HEK293 (cell line): Measurements from ENCODE around the gene SBNO2.

ENCODE experiments used
- CTCF ChIA-PET: fragments of 350-600 bp; formaldehyde crosslinking; extraction: SDS; loops from one replicate; lab custom pipeline; 2021; ENCODE audit warnings: antibody characterized with exemption; lab: Yijun Ruan, JAX
- POLR2A ChIA-PET: fragments of 300-600 bp; formaldehyde crosslinking; extraction: SDS; loops from one replicate; lab custom pipeline; 2020; ENCODE audit warnings: antibody characterized with exemption, inconsistent platforms; lab: Yijun Ruan, JAX
- H3K27ac ChIP-seq: fragments of 200-500 bp; sonication (Bioruptor generic); 2 replicates; pipeline ENCODE4 v1.5.1; 2014; ENCODE audit warnings: low read depth, low read length, control low read depth, inconsistent platforms; ENCODE audit errors: extremely low read depth
- H3K36me3 ChIP-seq, 2 experiments: fragments of 200-500 bp in 1 of 2; sonication (Bioruptor generic) in 1 of 2; 1 replicate in 1 of 2; 2 replicates in 1 of 2; pipeline ENCODE4 v1.5.1; 2014 to 2017; ENCODE audit warnings: inconsistent platforms in 2 of 2, low read length in 2 of 2; ENCODE audit not compliant: control insufficient read depth in 2 of 2, insufficient read depth in 1 of 2
- H3K4me1 ChIP-seq: fragments of 200-500 bp; sonication (Bioruptor generic); 2 replicates; pipeline ENCODE4 v1.5.1; 2014; ENCODE audit warnings: mild to moderate bottlenecking, low read length, inconsistent platforms; ENCODE audit not compliant: control insufficient read depth, insufficient read depth
- H3K4me3 ChIP-seq: 2 replicates; pipeline ENCODE4 v1.5.1; 2011; ENCODE audit warnings: low read depth, mild to moderate bottlenecking, control low read depth, low read length, moderate library complexity
- H3K9me3 ChIP-seq: fragments of 200-500 bp; sonication (Bioruptor generic); 2 replicates; pipeline ENCODE4 v1.5.1; 2014; ENCODE audit warnings: low read depth, low read length, inconsistent platforms; ENCODE audit not compliant: control insufficient read depth, insufficient read depth
- BCL11A ChIP-seq: fragments of 450-650 bp; formaldehyde crosslinking; IDR thresholded peaks from 2 replicates; pipeline ENCODE4 v1.5.1; 2016; ENCODE audit warnings: low read depth, missing biosample characterization, missing genetic modification characterization
- EGR2 ChIP-seq: fragments of 450-650 bp; formaldehyde crosslinking; IDR thresholded peaks from 2 replicates; pipeline ENCODE4 v1.5.1; 2016; ENCODE audit warnings: low read depth, missing biosample characterization, missing genetic modification characterization
- OSR2 ChIP-seq: fragments of 450-650 bp; formaldehyde crosslinking; IDR thresholded peaks from 2 replicates; pipeline ENCODE4 v1.5.1; 2016; ENCODE audit warnings: missing biosample characterization, missing genetic modification characterization
- RBAK ChIP-seq: fragments of 450-650 bp; formaldehyde crosslinking; IDR thresholded peaks from 2 replicates; pipeline ENCODE4 v1.5.1; 2016; ENCODE audit warnings: missing biosample characterization, missing genetic modification characterization
- REPIN1 ChIP-seq: fragments of 450-650 bp; formaldehyde crosslinking; IDR thresholded peaks from 2 replicates; pipeline ENCODE4 v1.5.1; 2017; ENCODE audit warnings: missing biosample characterization, missing genetic modification characterization, low read depth
- YY1 ChIP-seq: fragments of 450-650 bp; formaldehyde crosslinking; IDR thresholded peaks from 2 replicates; pipeline ENCODE4 v1.5.1; 2018; ENCODE audit warnings: missing biosample characterization, missing genetic modification characterization
- ZBTB7A ChIP-seq: fragments of 450-650 bp; formaldehyde crosslinking; IDR thresholded peaks from 2 replicates; pipeline ENCODE4 v1.5.1; 2016; ENCODE audit warnings: low read depth, missing biosample characterization, missing genetic modification characterization
- ZFHX2 ChIP-seq: fragments of 450-650 bp; formaldehyde crosslinking; conservative IDR thresholded peaks from 2 replicates; pipeline ENCODE4 v1.5.1; 2016; ENCODE audit warnings: missing biosample characterization, missing genetic modification characterization
- ZFP41 ChIP-seq: fragments of 450-650 bp; formaldehyde crosslinking; IDR thresholded peaks from 2 replicates; pipeline ENCODE4 v1.5.1; 2016; ENCODE audit warnings: missing biosample characterization, missing genetic modification characterization, borderline replicate concordance
- ZNF112 ChIP-seq: fragments of 450-650 bp; formaldehyde crosslinking; IDR thresholded peaks from 2 replicates; pipeline ENCODE4 v1.5.0; 2017; ENCODE audit warnings: missing biosample characterization, missing genetic modification characterization
- ZNF157 ChIP-seq: fragments of 450-650 bp; formaldehyde crosslinking; IDR thresholded peaks from 2 replicates; pipeline ENCODE4 v1.5.1; 2016; ENCODE audit warnings: missing biosample characterization, missing genetic modification characterization
- ZNF211 ChIP-seq: fragments of 450-650 bp; formaldehyde crosslinking; IDR thresholded peaks from 2 replicates; pipeline ENCODE4 v1.5.1; 2016; ENCODE audit warnings: low read depth, missing biosample characterization, missing genetic modification characterization
- ZNF324 ChIP-seq: fragments of 450-650 bp; formaldehyde crosslinking; IDR thresholded peaks from 2 replicates; pipeline ENCODE4 v1.5.1; 2016; ENCODE audit warnings: missing biosample characterization, missing genetic modification characterization
- ZNF544 ChIP-seq: fragments of 450-650 bp; formaldehyde crosslinking; IDR thresholded peaks from 2 replicates; pipeline ENCODE4 v1.5.0; 2017; ENCODE audit warnings: missing biosample characterization, missing genetic modification characterization
- ZNF561 ChIP-seq: fragments of 450-650 bp; IDR thresholded peaks from 2 replicates; pipeline ENCODE4 v1.5.1; 2018; ENCODE audit warnings: missing biosample characterization, missing genetic modification characterization, borderline replicate concordance
- ZNF585B ChIP-seq: fragments of 450-650 bp; formaldehyde crosslinking; IDR thresholded peaks from 2 replicates; pipeline ENCODE4 v1.5.1; 2016; ENCODE audit warnings: missing biosample characterization, missing genetic modification characterization
- ZNF624 ChIP-seq: fragments of 450-650 bp; formaldehyde crosslinking; IDR thresholded peaks from 2 replicates; pipeline ENCODE4 v1.5.1; 2017; ENCODE audit warnings: missing biosample characterization, missing genetic modification characterization
- ZNF843 ChIP-seq: fragments of 450-650 bp; formaldehyde crosslinking; IDR thresholded peaks from 2 replicates; pipeline ENCODE4 v1.5.1; 2016; ENCODE audit warnings: missing biosample characterization, missing genetic modification characterization
- ZSCAN16 ChIP-seq: fragments of 450-650 bp; formaldehyde crosslinking; IDR thresholded peaks from 2 replicates; pipeline ENCODE4 v1.5.1; 2016; ENCODE audit warnings: missing biosample characterization, missing genetic modification characterization
- TF ChIP-seq, protein P1 (sequence below): fragments of 450-650 bp; formaldehyde crosslinking; IDR thresholded peaks from 2 replicates; pipeline ENCODE4 v1.5.1; 2016; ENCODE audit warnings: missing biosample characterization, missing genetic modification characterization
- TF ChIP-seq, protein P2 (sequence below): fragments of 450-650 bp; formaldehyde crosslinking; IDR thresholded peaks from 2 replicates; pipeline ENCODE4 v1.5.1; 2016; ENCODE audit warnings: missing biosample characterization, missing genetic modification characterization, low read depth
- TF ChIP-seq, protein P3 (sequence below): fragments of 450-650 bp; formaldehyde crosslinking; conservative IDR thresholded peaks from 2 replicates; pipeline ENCODE4 v1.5.1; 2016; ENCODE audit warnings: low read depth, missing biosample characterization, missing genetic modification characterization
- TF ChIP-seq, protein P4 (sequence below): fragments of 450-650 bp; formaldehyde crosslinking; IDR thresholded peaks from 2 replicates; pipeline ENCODE4 v1.5.1; 2016; ENCODE audit warnings: missing biosample characterization, missing genetic modification characterization
- TF ChIP-seq, protein P5 (sequence below): fragments of 450-650 bp; formaldehyde crosslinking; IDR thresholded peaks from 2 replicates; pipeline ENCODE4 v1.5.1; 2017; ENCODE audit warnings: missing biosample characterization, missing genetic modification characterization

Gene SBNO2

DNA sequence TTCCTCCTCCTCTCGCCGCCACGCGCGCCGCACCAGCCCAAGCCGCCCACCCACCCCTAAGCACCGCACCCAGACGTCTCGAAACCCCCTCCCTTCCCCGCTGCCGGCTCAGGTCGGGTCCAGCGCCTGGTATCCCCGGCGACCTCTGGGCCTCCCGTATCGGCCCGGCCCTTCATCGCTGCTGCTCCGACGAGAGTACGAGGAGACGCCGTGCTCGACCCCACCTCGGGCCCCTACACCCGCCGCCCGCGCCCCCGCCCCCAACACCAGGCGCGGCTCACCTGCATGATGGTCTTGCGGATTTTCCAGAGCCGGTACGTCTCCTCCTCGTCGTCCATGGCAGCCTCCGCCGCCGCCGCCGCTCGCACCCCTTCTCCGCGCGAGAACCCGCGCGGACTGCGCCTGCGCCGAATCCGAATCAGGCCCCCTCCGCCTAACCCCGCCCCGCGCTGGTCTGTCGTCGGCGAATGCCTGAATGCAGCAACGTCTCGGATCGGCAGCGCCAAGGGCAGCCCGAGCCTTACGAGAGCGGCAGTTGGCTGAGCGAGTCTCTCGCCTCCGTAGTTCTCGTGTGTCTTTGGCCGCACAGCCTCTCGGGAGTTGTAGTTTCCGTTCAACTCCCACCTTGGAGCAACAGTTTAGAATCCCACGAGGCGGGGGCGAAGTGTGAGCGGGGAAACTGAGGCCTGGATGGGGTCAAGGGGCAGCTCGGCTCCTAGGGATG lies 78.9 kb downstream of the SBNO2 start, which contains the start of gene POLR2E (continued):
- TF ChIP-seq ZNF624 (tag by site-specific recombination) (no peak), ZNF843 (tag by site-specific recombination) (no peak), ZFP41 (tag by site-specific recombination) (no peak), EGR2 (tag by site-specific recombination) (peak; percentile 87), OSR2 (tag by site-specific recombination) (no peak)
- TF ChIP-seq, protein P1, sequence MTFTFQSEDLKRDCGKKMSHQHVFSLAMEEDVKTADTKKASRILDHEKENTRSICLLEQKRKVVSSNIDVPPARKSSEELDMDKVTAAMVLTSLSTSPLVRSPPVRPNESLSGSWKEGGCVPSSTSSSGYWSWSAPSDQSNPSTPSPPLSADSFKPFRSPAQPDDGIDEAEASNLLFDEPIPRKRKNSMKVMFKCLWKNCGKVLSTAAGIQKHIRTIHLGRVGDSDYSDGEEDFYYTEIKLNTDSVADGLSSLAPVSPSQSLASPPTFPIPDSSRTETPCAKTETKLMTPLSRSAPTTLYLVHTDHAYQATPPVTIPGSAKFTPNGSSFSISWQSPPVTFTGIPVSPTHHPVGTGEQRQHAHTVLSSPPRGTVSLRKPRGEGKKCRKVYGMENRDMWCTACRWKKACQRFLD (tag by site-specific recombination) = no peak

DNA sequence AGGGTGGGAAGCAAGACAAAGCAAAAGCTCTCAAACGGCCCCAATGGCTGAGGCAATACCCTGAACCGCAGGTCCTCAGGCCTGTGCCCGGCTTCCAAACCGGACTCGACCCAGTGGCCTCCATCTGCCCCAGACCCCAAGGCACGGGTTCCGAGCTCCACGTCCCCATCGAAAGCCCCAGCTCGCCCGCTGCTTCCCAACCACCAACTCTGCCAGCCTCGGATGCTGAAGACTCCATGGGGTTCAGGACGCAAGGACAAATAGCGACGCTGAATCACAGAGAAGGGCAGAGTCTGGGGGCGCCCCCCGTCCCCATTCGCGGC lies 79.5 kb downstream of the SBNO2 start:
- H3K36me3 ChIP-seq = peaks cover 13 to 33% of the 10 kb centered on the region in 2 experiments; a peak in 2 of 3 replicates
- H3K27ac ChIP-seq = peak overlapping the region; percentile 18; the same call in 1 of the 2 replicates
- ChIA-PET POLR2A (interaction anchor here (0.8 to 1.3 kb wide), 6 partner anchors 9 to 66 kb away, joined by 3 to 6 read pairs (median 4); partner anchors contain the start of genes ABCA7 and ARHGAP45), CTCF (interaction anchor here (1.0 kb wide), 1 partner anchor 66 kb away, joined by 3 read pairs; no protein-coding TSS in a partner anchor)
- H3K4me1 ChIP-seq = peaks cover 4% of the 10 kb centered on the region; the same call in 1 of the 2 replicates
- no peaks in the 10 kb centered on the region for H3K9me3 ChIP-seq
- peak overlapping the region; percentile 83 for H3K4me3 ChIP-seq
- TF ChIP-seq OSR2 (tag by site-specific recombination) (no peak), ZNF561 (tag by site-specific recombination) (no peak), REPIN1 (no peak), ZSCAN16 (tag by site-specific recombination) (no peak), ZNF112 (tag by site-specific recombination) (no peak), ZBTB7A (tag by site-specific recombination) (0 out of 2 replicates have a peak, but pooled peaks have one; percentile 11), RBAK (tag by site-specific recombination) (no peak), ZNF157 (tag by site-specific recombination) (no peak), BCL11A (tag by site-specific recombination) (no peak), YY1 (tag by site-specific recombination) (0 out of 2 replicates have a peak, but pooled peaks have one; percentile 1), ZNF324 (tag by site-specific recombination) (no peak), ZNF211 (tag by site-specific recombination) (no peak), ZNF544 (tag by site-specific recombination) (no peak), ZNF585B (no peak), ZFHX2 (tag by site-specific recombination) (no peak)
- TF ChIP-seq, protein P2, sequence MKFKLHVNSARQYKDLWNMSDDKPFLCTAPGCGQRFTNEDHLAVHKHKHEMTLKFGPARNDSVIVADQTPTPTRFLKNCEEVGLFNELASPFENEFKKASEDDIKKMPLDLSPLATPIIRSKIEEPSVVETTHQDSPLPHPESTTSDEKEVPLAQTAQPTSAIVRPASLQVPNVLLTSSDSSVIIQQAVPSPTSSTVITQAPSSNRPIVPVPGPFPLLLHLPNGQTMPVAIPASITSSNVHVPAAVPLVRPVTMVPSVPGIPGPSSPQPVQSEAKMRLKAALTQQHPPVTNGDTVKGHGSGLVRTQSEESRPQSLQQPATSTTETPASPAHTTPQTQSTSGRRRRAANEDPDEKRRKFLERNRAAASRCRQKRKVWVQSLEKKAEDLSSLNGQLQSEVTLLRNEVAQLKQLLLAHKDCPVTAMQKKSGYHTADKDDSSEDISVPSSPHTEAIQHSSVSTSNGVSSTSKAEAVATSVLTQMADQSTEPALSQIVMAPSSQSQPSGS (tag by site-specific recombination) = no peak
- TF ChIP-seq, protein P3, sequence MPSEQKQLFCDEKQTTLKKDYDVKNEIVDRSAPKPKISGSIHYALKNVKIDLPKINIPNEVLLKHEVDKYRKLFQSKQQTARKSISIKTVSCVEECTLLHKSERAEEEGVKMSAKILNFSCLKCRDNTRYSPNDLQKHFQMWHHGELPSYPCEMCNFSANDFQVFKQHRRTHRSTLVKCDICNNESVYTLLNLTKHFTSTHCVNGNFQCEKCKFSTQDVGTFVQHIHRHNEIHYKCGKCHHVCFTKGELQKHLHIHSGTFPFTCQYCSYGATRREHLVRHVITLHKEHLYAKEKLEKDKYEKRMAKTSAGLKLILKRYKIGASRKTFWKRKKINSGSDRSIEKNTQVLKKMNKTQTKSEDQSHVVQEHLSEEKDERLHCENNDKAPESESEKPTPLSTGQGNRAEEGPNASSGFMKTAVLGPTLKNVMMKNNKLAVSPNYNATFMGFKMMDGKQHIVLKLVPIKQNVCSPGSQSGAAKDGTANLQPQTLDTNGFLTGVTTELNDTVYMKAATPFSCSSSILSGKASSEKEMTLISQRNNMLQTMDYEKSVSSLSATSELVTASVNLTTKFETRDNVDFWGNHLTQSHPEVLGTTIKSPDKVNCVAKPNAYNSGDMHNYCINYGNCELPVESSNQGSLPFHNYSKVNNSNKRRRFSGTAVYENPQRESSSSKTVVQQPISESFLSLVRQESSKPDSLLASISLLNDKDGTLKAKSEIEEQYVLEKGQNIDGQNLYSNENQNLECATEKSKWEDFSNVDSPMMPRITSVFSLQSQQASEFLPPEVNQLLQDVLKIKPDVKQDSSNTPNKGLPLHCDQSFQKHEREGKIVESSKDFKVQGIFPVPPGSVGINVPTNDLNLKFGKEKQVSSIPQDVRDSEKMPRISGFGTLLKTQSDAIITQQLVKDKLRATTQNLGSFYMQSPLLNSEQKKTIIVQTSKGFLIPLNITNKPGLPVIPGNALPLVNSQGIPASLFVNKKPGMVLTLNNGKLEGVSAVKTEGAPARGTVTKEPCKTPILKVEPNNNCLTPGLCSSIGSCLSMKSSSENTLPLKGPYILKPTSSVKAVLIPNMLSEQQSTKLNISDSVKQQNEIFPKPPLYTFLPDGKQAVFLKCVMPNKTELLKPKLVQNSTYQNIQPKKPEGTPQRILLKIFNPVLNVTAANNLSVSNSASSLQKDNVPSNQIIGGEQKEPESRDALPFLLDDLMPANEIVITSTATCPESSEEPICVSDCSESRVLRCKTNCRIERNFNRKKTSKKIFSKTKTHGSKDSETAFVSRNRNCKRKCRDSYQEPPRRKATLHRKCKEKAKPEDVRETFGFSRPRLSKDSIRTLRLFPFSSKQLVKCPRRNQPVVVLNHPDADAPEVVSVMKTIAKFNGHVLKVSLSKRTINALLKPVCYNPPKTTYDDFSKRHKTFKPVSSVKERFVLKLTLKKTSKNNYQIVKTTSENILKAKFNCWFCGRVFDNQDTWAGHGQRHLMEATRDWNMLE (tag by site-specific recombination) = no peak
- TF ChIP-seq, protein P4, sequence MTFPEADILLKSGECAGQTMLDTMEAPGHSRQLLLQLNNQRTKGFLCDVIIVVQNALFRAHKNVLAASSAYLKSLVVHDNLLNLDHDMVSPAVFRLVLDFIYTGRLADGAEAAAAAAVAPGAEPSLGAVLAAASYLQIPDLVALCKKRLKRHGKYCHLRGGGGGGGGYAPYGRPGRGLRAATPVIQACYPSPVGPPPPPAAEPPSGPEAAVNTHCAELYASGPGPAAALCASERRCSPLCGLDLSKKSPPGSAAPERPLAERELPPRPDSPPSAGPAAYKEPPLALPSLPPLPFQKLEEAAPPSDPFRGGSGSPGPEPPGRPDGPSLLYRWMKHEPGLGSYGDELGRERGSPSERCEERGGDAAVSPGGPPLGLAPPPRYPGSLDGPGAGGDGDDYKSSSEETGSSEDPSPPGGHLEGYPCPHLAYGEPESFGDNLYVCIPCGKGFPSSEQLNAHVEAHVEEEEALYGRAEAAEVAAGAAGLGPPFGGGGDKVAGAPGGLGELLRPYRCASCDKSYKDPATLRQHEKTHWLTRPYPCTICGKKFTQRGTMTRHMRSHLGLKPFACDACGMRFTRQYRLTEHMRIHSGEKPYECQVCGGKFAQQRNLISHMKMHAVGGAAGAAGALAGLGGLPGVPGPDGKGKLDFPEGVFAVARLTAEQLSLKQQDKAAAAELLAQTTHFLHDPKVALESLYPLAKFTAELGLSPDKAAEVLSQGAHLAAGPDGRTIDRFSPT (tag by site-specific recombination) = 0 out of 2 replicates have a peak, but pooled peaks have one; percentile 19
- TF ChIP-seq, protein P5, sequence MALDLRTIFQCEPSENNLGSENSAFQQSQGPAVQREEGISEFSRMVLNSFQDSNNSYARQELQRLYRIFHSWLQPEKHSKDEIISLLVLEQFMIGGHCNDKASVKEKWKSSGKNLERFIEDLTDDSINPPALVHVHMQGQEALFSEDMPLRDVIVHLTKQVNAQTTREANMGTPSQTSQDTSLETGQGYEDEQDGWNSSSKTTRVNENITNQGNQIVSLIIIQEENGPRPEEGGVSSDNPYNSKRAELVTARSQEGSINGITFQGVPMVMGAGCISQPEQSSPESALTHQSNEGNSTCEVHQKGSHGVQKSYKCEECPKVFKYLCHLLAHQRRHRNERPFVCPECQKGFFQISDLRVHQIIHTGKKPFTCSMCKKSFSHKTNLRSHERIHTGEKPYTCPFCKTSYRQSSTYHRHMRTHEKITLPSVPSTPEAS (tag by site-specific recombination) = no peak
